Stimulated activated effector memory CD8-positive, alpha-beta T cell treated with anti-CD3 and anti-CD28 coated beads, Interleukin-12 subunit alpha, Interleukin-12 subunit beta, amount 100 ng/mL, for 72 hours (primary cell): ENCODE measurements around the gene ID2.

Source experiments
- ATAC-seq: fragments of 150-1000 bp; cut with Tn5 transposase; 2 replicates; pipeline ENCODE4 v1.10.0; 2021
- DNase-seq, 2 donors: peaks; one replicate each; pipeline ENCODE4 v3.0.0; 2021 to 2022; ENCODE audit warnings: low spot score in 2 of 2
- H3K27ac Mint-ChIP-seq: one replicate; pipeline ENCODE4 v1.8.0; 2022; ENCODE audit warnings: mild to moderate bottlenecking, mixed read lengths
- H3K36me3 Mint-ChIP-seq: one replicate; pipeline ENCODE4 v1.8.0; 2022; ENCODE audit warnings: mild to moderate bottlenecking, mixed read lengths
- H3K4me1 Mint-ChIP-seq: one replicate; pipeline ENCODE4 v1.8.0; 2022; ENCODE audit warnings: mixed read lengths
- H3K4me3 Mint-ChIP-seq: one replicate; pipeline ENCODE4 v1.8.0; 2022; ENCODE audit warnings: mild to moderate bottlenecking, mixed read lengths
- H3K9me3 Mint-ChIP-seq: one replicate; pipeline ENCODE4 v1.8.0; 2022; ENCODE audit warnings: mixed read lengths

Gene ID2

DNA sequence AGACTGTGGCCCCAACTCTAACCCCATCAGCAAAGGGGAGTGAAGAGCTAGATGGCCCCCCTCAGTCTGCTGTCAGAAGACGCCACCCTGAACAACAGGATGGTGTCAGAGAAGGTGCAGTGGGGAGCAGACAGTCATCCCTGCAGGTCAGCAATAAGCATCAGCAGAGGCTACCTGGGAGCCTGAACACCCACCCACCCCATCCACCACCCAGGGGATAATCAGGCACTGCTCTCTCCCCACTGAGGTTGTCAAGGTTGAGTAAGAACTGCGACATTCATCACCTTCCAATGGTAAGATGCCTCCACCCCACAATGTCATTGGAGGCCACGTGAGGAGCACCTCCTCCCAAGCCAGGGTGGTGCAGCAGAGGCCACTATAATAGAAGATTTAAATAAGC lies 8.5 kb upstream of the ID2 start:
- H3K9me3 Mint-ChIP-seq, result peaks cover 12% of the 10 kb centered on the region
- ATAC-seq (no peak), DNase-seq (no peak)
- peaks cover 7% of the 10 kb centered on the region for H3K36me3 Mint-ChIP-seq
- H3K4me3 Mint-ChIP-seq, result no peak overlapping the region
- no peak overlapping the region for H3K27ac Mint-ChIP-seq
- H3K4me1 Mint-ChIP-seq, result peaks cover 28% of the 10 kb centered on the region

- Mint-ChIP-seq H3K27ac (no peak overlapping the region), H3K4me1 (peaks cover 33% of the 10 kb centered on the region), H3K4me3 (no peak overlapping the region), H3K36me3 (peaks cover 17% of the 10 kb centered on the region), H3K9me3 (peaks cover 12% of the 10 kb centered on the region)
- DNase-seq (no peak), ATAC-seq (no peak)
Measured at GRCh38 chr2:8674420-8675009, 7.3 kb upstream of the ID2 start.

DNA sequence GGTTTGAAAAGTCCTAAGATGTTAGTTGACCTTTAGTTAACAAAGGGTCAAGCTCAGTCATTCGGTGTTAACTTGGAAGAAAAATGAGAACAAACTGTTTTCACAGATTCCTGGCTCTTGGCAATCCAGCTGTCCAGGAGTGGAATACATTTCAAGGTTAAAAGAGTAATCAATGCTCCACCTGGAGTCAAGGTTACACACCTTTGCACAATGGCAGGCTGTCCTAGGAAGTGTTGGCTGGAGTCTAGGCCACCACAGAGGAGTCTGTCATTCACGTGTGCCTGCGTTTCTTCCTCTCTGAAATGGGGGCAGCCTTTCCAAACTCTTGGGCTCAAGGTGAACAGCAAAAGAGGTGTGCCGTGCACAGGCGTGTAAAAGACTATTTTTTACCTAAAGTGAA lies 6.3 kb upstream of the ID2 start:
- Mint-ChIP-seq H3K9me3 (peaks cover 12% of the 10 kb centered on the region), H3K36me3 (peaks cover 20% of the 10 kb centered on the region), H3K27ac (no peak overlapping the region), H3K4me3 (no peak overlapping the region), H3K4me1 (peaks cover 41% of the 10 kb centered on the region)
- DNase-seq (no peak), ATAC-seq (no peak)

- DNase-seq (no peak), ATAC-seq (no peak)
- H3K4me3 Mint-ChIP-seq, result peak overlapping the region; percentile 99
- no peak overlapping the region for H3K27ac Mint-ChIP-seq
- peaks cover 46% of the 10 kb centered on the region for H3K4me1 Mint-ChIP-seq
- H3K9me3 Mint-ChIP-seq, result peaks cover 12% of the 10 kb centered on the region
- H3K36me3 Mint-ChIP-seq, result peaks cover 26% of the 10 kb centered on the region
Measured at GRCh38 chr2:8676191-8676920, 5.5 kb upstream of the ID2 start.

- DNase-seq (no peak), ATAC-seq (no peak)
- H3K27ac Mint-ChIP-seq, result no peak overlapping the region
- peaks cover 34% of the 10 kb centered on the region for H3K36me3 Mint-ChIP-seq
- H3K9me3 Mint-ChIP-seq, result peaks cover 12% of the 10 kb centered on the region
- peak overlapping the region; percentile 99 for H3K4me3 Mint-ChIP-seq
- peaks cover 39% of the 10 kb centered on the region for H3K4me1 Mint-ChIP-seq
Measured at GRCh38 chr2:8676921-8677645, 4.8 kb upstream of the ID2 start.

GRCh38 chr2:8677646-8678592 lies 3.9 kb upstream of the ID2 start:
- DNase-seq (peak; percentile 28 to 64), ATAC-seq (no peak)
- Mint-ChIP-seq H3K4me3 (peak overlapping the region; percentile 99), H3K9me3 (peaks cover 12% of the 10 kb centered on the region), H3K27ac (peak overlapping the region; percentile 95), H3K36me3 (peaks cover 42% of the 10 kb centered on the region), H3K4me1 (peaks cover 48% of the 10 kb centered on the region)

GRCh38 chr2:8678731-8679566 lies 2.9 kb upstream of the ID2 start:
- H3K36me3 Mint-ChIP-seq, result peaks cover 52% of the 10 kb centered on the region
- peak overlapping the region; percentile 95 for H3K27ac Mint-ChIP-seq
- peaks cover 8% of the 10 kb centered on the region for H3K9me3 Mint-ChIP-seq
- ATAC-seq, result peak; percentile 79
- peak overlapping the region; percentile 99 for H3K4me3 Mint-ChIP-seq
- H3K4me1 Mint-ChIP-seq, result peaks cover 49% of the 10 kb centered on the region
- peak; percentile 79 to 89 for DNase-seq

DNA sequence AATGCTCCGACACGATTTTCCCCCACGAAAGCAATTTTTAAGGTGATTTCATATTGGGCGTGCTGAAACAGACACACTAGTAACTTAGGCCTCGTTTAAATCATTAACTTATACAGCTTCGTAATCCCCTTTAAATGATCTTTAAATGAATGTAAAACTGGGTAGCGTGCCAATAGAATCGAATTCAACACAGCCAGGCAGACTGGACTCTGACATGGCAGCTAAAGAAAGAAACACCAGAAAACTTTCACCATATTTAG lies 2.4 kb upstream of the ID2 start:
- H3K36me3 Mint-ChIP-seq, result peaks cover 58% of the 10 kb centered on the region
- H3K4me1 Mint-ChIP-seq, result peaks cover 51% of the 10 kb centered on the region
- ATAC-seq (no peak), DNase-seq (no peak)
- H3K9me3 Mint-ChIP-seq, result peaks cover 2% of the 10 kb centered on the region
- H3K27ac Mint-ChIP-seq, result peak overlapping the region; percentile 95
- H3K4me3 Mint-ChIP-seq, result peak overlapping the region; percentile 99

GRCh38 chr2:8679827-8680731 lies 1.8 kb upstream of the ID2 start:
- Mint-ChIP-seq H3K4me1 (peaks cover 57% of the 10 kb centered on the region), H3K4me3 (peak overlapping the region; percentile 99), H3K9me3 (no peaks in the 10 kb centered on the region), H3K36me3 (peaks cover 64% of the 10 kb centered on the region), H3K27ac (peak overlapping the region; percentile 95)
- ATAC-seq (no peak), DNase-seq (peak in 1 of 2 donors; percentile 65)

- Mint-ChIP-seq H3K36me3 (peaks cover 65% of the 10 kb centered on the region), H3K27ac (peak overlapping the region; percentile 96), H3K9me3 (no peaks in the 10 kb centered on the region), H3K4me1 (peaks cover 53% of the 10 kb centered on the region), H3K4me3 (peak overlapping the region; percentile 99)
- ATAC-seq, result peak; percentile 33
- peak; percentile 63 to 86 for DNase-seq
Measured at GRCh38 chr2:8680822-8681760, 765 bp upstream of the ID2 start.

DNA sequence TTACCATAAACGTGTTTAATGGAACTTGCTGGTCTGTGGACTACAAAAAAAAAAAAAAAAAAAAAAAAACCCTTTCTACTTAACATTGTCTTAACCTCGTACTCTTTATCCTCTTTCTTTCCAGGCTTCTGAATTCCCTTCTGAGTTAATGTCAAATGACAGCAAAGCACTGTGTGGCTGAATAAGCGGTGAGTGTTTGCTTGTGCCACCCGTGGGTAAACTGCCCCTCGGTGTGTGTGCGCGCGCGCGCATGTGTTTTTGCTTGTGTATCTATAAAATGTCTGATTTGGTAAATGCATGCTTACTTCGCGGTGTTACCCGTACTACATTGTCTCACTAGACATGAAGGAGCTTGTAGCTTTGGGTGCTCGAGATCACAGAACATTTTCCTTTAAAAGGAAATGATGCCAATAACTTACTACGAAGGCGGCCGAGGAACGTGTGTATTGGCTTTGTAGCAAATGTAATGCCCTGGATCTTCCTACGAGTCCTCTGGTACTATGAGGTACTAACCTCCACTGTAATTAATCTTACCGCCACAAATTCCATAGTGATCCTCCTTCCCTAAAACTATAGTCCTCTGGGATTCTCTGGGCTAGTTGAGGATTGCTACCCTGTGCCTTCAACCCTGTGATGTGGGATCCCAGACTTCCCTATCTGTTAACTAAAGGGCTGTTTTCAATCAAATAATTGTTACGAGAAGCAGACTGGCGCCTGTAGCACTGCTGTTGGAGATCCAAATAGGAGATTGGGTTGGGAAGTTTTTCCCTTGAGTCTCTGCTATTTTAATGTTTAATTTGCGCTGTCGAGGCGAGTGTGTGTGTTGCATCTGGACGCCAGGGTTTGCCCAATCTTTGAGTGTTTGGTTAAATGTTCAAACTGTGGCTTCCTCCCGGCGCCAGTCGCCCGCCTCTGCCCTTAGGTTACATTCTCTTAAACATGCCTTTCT lies 1.1 kb downstream of the ID2 start:
- Mint-ChIP-seq H3K4me3 (peak overlapping the region; percentile 99), H3K27ac (peak overlapping the region; percentile 96), H3K36me3 (peaks cover 62% of the 10 kb centered on the region), H3K9me3 (no peaks in the 10 kb centered on the region), H3K4me1 (peaks cover 40% of the 10 kb centered on the region)
- no peak for ATAC-seq
- peak in 1 of 2 donors; percentile 73 for DNase-seq

DNA sequence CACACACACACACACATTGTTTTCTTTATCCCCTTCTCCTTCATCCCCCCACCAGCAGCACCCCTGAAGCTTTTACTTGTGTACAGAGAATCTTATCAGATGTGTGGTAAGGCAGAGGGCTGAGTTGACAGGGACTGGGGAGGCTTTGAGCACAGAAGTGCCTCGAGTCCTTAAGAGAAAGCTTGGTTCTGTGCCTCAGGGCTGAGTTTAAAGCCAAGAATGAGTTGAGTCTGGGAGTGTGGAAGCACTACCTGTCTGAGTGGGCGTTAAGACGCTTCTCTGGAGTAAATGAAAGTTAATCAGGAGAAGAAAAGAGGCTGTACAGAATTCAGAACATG lies 2.7 kb downstream of the ID2 start:
- DNase-seq (peak in 1 of 2 donors; percentile 78), ATAC-seq (peak; percentile 40)
- H3K27ac Mint-ChIP-seq, result peak overlapping the region; percentile 96
- peaks cover 49% of the 10 kb centered on the region for H3K36me3 Mint-ChIP-seq
- peak overlapping the region; percentile 99 for H3K4me3 Mint-ChIP-seq
- H3K9me3 Mint-ChIP-seq, result no peaks in the 10 kb centered on the region
- peaks cover 31% of the 10 kb centered on the region for H3K4me1 Mint-ChIP-seq
